ENCODE results near the gene CD164. TPM values are rescaled to one million over a fixed set of nuclear protein-coding genes. Genes with fewer than 3 reads are reported as not detected.

Gene CD164
- total and polyA plus RNA-seq, 2 of the 13 experiments (the other 11 are each of a cell fraction or from before 2014, with no cell fraction given), result 222 to 293 TPM

GRCh38 chr6:109318328-109318876, 63.9 kb downstream of the CD164 start (continued):
- TF ChIP-seq ZSCAN31 (CRISPR knock-in tag; IDR thresholded peaks at IDR 0.05; ENCODE audit: low read depth), result 0 out of 2 replicates have a peak, but pooled peaks have one; percentile 34
- TF ChIP-seq HNF4G (IDR thresholded peaks at IDR 0.05; ENCODE audit: borderline replicate concordance, low read depth, low read length), result 0 out of 2 replicates have a peak, but pooled peaks have one; percentile 1
- no peak for TF ChIP-seq HNF4G (CRISPR knock-in tag; IDR thresholded peaks at IDR 0.05; ENCODE audit: borderline replicate concordance, low read depth)
- TF ChIP-seq, protein P1, sequence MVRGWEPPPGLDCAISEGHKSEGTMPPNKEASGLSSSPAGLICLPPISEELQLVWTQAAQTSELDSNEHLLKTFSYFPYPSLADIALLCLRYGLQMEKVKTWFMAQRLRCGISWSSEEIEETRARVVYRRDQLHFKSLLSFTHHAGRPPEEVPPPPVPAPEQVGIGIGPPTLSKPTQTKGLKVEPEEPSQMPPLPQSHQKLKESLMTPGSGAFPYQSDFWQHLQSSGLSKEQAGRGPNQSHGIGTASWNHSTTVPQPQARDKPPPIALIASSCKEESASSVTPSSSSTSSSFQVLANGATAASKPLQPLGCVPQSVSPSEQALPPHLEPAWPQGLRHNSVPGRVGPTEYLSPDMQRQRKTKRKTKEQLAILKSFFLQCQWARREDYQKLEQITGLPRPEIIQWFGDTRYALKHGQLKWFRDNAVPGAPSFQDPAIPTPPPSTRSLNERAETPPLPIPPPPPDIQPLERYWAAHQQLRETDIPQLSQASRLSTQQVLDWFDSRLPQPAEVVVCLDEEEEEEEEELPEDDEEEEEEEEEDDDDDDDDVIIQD (CRISPR knock-in tag; IDR thresholded peaks at IDR 0.05; ENCODE audit: low read depth), result 0 out of 2 replicates have a peak, but pooled peaks have one; percentile 13
- no peak for TF ChIP-seq NKX3-1 (CRISPR knock-in tag; IDR thresholded peaks at IDR 0.05)
- no peak for TF ChIP-seq SOX13 (IDR thresholded peaks at IDR 0.05)
- TF ChIP-seq SOX13 (CRISPR knock-in tag; conservative IDR thresholded peaks at IDR 0.05 in 1 of 2, IDR thresholded peaks at IDR 0.05 in 1 of 2), result peak in 1 of 2 experiments; percentile 60; a peak in 1 of 4 replicates
- TF ChIP-seq ZFP36 (IDR thresholded peaks at IDR 0.05; ENCODE audit: borderline replicate concordance, low read depth, low read length, partially characterized antibody), result no peak
- no peak for TF ChIP-seq ATF6 (CRISPR knock-in tag; conservative IDR thresholded peaks at IDR 0.05)
- TF ChIP-seq POGZ (CRISPR knock-in tag; IDR thresholded peaks at IDR 0.05), result no peak
- peak; percentile 56 for TF ChIP-seq PRDM15 (CRISPR knock-in tag; IDR thresholded peaks at IDR 0.05)
- peak; percentile 82 for TF ChIP-seq FOXP4 (CRISPR knock-in tag; IDR thresholded peaks at IDR 0.05)
- TF ChIP-seq, protein P2, sequence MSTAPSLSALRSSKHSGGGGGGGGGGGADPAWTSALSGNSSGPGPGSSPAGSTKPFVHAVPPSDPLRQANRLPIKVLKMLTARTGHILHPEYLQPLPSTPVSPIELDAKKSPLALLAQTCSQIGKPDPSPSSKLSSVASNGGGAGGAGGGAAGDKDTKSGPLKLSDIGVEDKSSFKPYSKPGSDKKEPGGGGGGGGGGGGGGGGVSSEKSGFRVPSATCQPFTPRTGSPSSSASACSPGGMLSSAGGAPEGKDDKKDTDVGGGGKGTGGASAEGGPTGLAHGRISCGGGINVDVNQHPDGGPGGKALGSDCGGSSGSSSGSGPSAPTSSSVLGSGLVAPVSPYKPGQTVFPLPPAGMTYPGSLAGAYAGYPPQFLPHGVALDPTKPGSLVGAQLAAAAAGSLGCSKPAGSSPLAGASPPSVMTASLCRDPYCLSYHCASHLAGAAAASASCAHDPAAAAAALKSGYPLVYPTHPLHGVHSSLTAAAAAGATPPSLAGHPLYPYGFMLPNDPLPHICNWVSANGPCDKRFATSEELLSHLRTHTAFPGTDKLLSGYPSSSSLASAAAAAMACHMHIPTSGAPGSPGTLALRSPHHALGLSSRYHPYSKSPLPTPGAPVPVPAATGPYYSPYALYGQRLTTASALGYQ (CRISPR knock-in tag; IDR thresholded peaks at IDR 0.05), result 0 out of 2 replicates have a peak, but pooled peaks have one; percentile 22
- peak; percentile 89 for TF ChIP-seq BCL6 (CRISPR knock-in tag; IDR thresholded peaks at IDR 0.05)
- TF ChIP-seq ZNF782 (CRISPR knock-in tag; IDR thresholded peaks at IDR 0.05; ENCODE audit: borderline replicate concordance), result no peak
- peak; percentile 46 for TF ChIP-seq XRCC5 (optimal IDR thresholded peaks at IDR 0.05; ENCODE audit: low read length)

Data from HepG2 (cell line).